GM12878 (cell line): ENCODE data around the gene FGD6. TPM values are rescaled to one million over a fixed set of nuclear protein-coding genes. Genes with fewer than 3 reads are reported as not detected.

Source experiments
- ATF7 ChIP-seq: fragments of 450-650 bp; IDR thresholded peaks from 2 replicates; pipeline ENCODE4 v1.6.1; 2016; ENCODE audit warnings: low read depth, mild to moderate bottlenecking
- BHLHE40 ChIP-seq, 2 experiments: fragments of 450-650 bp in 1 of 2; IDR thresholded peaks; 2 replicates each; pipeline ENCODE4 v1.6.1; 2011 to 2017; ENCODE audit warnings: low read depth in 2 of 2, borderline replicate concordance in 1 of 2, improper control_type of control experiment in 1 of 2, low read length in 1 of 2, mild to moderate bottlenecking in 1 of 2
- CBFB ChIP-seq: IDR thresholded peaks from 2 replicates; pipeline ENCODE4 v1.6.1; 2016; ENCODE audit warnings: antibody characterized with exemption, low read depth
- CREM ChIP-seq: IDR thresholded peaks from 2 replicates; pipeline ENCODE4 v1.6.1; 2014; ENCODE audit warnings: antibody characterized with exemption, low read depth
- EGR1 ChIP-seq, 2 experiments: IDR thresholded peaks; 1 replicate in 1 of 2; 2 replicates in 1 of 2; pipeline ENCODE4 v1.6.1; 2011 to 2012; ENCODE audit warnings: low read depth in 2 of 2, low read length in 2 of 2, borderline replicate concordance in 1 of 2, mild to moderate bottlenecking in 1 of 2, moderate library complexity in 1 of 2
- GABPA ChIP-seq: IDR thresholded peaks from 2 replicates; pipeline ENCODE4 v1.6.1; 2014; ENCODE audit warnings: antibody characterized with exemption, low read depth, mild to moderate bottlenecking, inconsistent platforms
- HCFC1 ChIP-seq: fragments of 150-350 bp; IDR thresholded peaks from 2 replicates; pipeline ENCODE4 v1.6.1; 2014; ENCODE audit warnings: low read length
- HDAC6 ChIP-seq: fragments of 200-600 bp; sonication (generic); IDR thresholded peaks from one replicate; pipeline ENCODE4 v1.8.0; 2017; ENCODE audit warnings: antibody characterized with exemption; ENCODE audit not compliant: unreplicated experiment
- LARP7 ChIP-seq: fragments of 450-650 bp; IDR thresholded peaks from 2 replicates; pipeline ENCODE4 v1.6.1; 2017; ENCODE audit warnings: mild to moderate bottlenecking
- MXI1 ChIP-seq: fragments of 150-350 bp; IDR thresholded peaks from 2 replicates; pipeline ENCODE4 v1.6.1; 2011; ENCODE audit warnings: low read depth, mild to moderate bottlenecking, inconsistent platforms, low read length, improper control_type of control experiment
- NBN ChIP-seq: fragments of 450-650 bp; IDR thresholded peaks from 2 replicates; pipeline ENCODE4 v1.6.1; 2016
- NRF1 ChIP-seq: conservative IDR thresholded peaks from 2 replicates; pipeline ENCODE4 v1.6.1; 2011; ENCODE audit warnings: mild to moderate bottlenecking, low read depth, low read length, improper control_type of control experiment
- POU2F2 ChIP-seq: IDR thresholded peaks from 3 replicates; pipeline ENCODE4 v1.6.1; 2011; ENCODE audit warnings: low read depth, mild to moderate bottlenecking, low read length, borderline replicate concordance
- RBBP5 ChIP-seq: fragments of 200-600 bp; sonication (generic); conservative IDR thresholded peaks from 2 replicates; pipeline ENCODE4 v1.6.1; 2016
- SIN3A ChIP-seq: IDR thresholded peaks from 2 replicates; pipeline ENCODE4 v1.6.1; 2012; ENCODE audit warnings: low read depth, low read length, improper control_type of control experiment
- SREBF1 ChIP-seq: IDR thresholded peaks from 2 replicates; pipeline ENCODE4 v1.6.1; 2012; ENCODE audit warnings: mild to moderate bottlenecking, low read length
- TCF12 ChIP-seq: IDR thresholded peaks from 2 replicates; pipeline ENCODE4 v1.6.1; 2011; ENCODE audit warnings: low read depth, mild to moderate bottlenecking, low read length
- YY1 ChIP-seq: IDR thresholded peaks from 2 replicates; pipeline ENCODE4 v1.6.1; 2011; ENCODE audit warnings: low read depth, mild to moderate bottlenecking, low read length
- ZBED1 ChIP-seq: IDR thresholded peaks from 2 replicates; pipeline ENCODE4 v1.6.1; 2016; ENCODE audit warnings: borderline replicate concordance
- polyA plus RNA-seq, 11 experiments: library from polyadenylated mRNA; depleted of rRNA in 4 of 11; unstranded in 6 of 11; stranded (reverse) in 5 of 11; fragments of >200 nt; fragmentation: Nextera tagmentation in 4 of 11; fragmentation: Illumina TruSeq in 1 of 11; extraction: Ambion mirVana in 4 of 11; extraction: Trizol in 1 of 11; gene quantifications; 1 replicate in 1 of 11; 2 replicates in 10 of 11; pipeline versions ENCODE4 v1.2.1 to v1.2.3, GENCODE V29; 2011 to 2016; ENCODE audit warnings: inconsistent platforms in 2 of 11, missing spikeins in 2 of 11, low read depth in 1 of 11
- total RNA-seq, 4 experiments: library from RNA; depleted of rRNA in 3 of 4; stranded (reverse); fragments of >200 nt in 3 of 4; fragmentation: Illumina TruSeq in 1 of 4; extraction: Trizol in 1 of 4; gene quantifications; 2 replicates each; pipeline versions ENCODE4 v1.2.1 to v1.2.3, GENCODE V29; 2013 to 2021
- TF ChIP-seq, protein P1 (sequence below): IDR thresholded peaks from 2 replicates; pipeline ENCODE4 v1.6.1; 2012; ENCODE audit warnings: low read length, inconsistent platforms
- TF ChIP-seq, protein P2 (sequence below): fragments of 450-650 bp; IDR thresholded peaks from 2 replicates; pipeline ENCODE4 v1.6.1; 2017; ENCODE audit warnings: borderline replicate concordance
- TF ChIP-seq, protein P3 (sequence below): fragments of 450-650 bp; IDR thresholded peaks from 2 replicates; pipeline ENCODE4 v1.6.1; 2014; ENCODE audit warnings: mild to moderate bottlenecking
- TF ChIP-seq, protein P4 (sequence below): fragments of 450-650 bp; IDR thresholded peaks from 2 replicates; pipeline ENCODE4 v1.6.1; 2017; ENCODE audit warnings: mild to moderate bottlenecking, moderate library complexity

FGD6 gene
- total and polyA plus RNA-seq, 10 of the 15 experiments (the other 5 are each of a cell fraction or from before 2014, with no cell fraction given) = 2.4 to 15.5 (median 8.9) TPM

DNA sequence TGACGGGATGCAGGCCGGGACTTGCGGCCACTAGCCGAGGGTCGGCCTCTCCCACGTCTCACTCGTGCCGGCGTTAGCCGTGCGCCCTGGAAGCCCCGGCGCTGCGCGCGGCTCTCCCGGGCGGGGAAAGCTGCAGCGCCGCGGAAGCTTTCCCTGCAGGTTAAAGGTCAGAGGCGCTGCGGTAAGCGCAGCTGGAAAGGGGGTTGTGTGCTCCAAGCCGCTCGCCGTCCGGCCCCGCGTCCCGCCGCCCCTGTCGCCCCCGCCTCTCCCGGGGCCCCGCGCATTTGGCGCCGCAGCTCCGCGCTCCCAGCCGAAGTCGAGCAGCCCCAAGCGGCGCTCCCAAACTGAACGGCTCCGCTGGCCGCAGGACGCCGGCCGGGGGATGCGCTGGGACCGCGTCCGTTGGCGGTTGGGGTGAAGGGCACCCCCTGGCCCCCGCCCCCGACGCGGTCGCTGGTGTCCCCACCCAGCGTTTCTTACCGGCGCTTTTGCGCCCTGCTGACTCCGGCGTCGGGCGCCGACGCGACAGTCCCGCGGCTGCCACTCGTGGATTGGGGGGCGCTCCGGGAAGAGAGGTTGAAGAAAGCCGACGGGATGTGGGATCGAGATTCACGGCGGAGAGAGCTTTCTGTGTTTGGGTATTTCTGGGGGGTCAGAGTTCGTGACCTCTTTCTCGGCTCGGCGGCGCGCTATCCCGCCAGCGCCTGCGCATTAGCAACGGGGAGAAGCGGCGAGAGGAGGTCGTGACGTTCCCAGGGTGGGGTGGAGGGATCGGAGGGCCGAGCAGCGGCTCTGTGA lies 144.2 kb downstream of the FGD6 start, which contains the start of gene NR2C1 (continued):
- TF ChIP-seq POU2F2 (no peak), HDAC6 (peak; percentile 100), ATF7 (peak; percentile 50), EGR1 (IDR thresholded peaks at IDR 0.05; ENCODE audit: borderline replicate concordance in 1 of 2, low read depth in 2 of 2, low read length in 2 of 2) (peak in 1 of 2 experiments; percentile 15; a peak in 1 of 3 replicates), YY1 (0 out of 2 replicates have a peak, but pooled peaks have one; percentile 55), BHLHE40 (IDR thresholded peaks at IDR 0.05; ENCODE audit: borderline replicate concordance in 1 of 2, low read depth in 2 of 2, low read length in 1 of 2) (peak; percentile 14 to 76; a peak in 2 of 4 replicates), TCF12 (0 out of 2 replicates have a peak, but pooled peaks have one; percentile 17), SIN3A (peak; percentile 35; the same call in 1 of the 2 replicates), HCFC1 (peak; percentile 42; the same call in 1 of the 2 replicates), SREBF1 (peak; percentile 56), NRF1 (peak; percentile 62), LARP7 (no peak; the same call in 1 of the 2 replicates), RBBP5 (peak; percentile 66; the same call in 1 of the 2 replicates), CREM (peak; percentile 92), CBFB (no peak), GABPA (0 out of 2 replicates have a peak, but pooled peaks have one; percentile 40), NBN (peak; percentile 78), ZBED1 (no peak), MXI1 (no peak)
- TF ChIP-seq, protein P1, sequence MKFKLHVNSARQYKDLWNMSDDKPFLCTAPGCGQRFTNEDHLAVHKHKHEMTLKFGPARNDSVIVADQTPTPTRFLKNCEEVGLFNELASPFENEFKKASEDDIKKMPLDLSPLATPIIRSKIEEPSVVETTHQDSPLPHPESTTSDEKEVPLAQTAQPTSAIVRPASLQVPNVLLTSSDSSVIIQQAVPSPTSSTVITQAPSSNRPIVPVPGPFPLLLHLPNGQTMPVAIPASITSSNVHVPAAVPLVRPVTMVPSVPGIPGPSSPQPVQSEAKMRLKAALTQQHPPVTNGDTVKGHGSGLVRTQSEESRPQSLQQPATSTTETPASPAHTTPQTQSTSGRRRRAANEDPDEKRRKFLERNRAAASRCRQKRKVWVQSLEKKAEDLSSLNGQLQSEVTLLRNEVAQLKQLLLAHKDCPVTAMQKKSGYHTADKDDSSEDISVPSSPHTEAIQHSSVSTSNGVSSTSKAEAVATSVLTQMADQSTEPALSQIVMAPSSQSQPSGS = 0 out of 2 replicates have a peak, but pooled peaks have one; percentile 20
- TF ChIP-seq, protein P2, sequence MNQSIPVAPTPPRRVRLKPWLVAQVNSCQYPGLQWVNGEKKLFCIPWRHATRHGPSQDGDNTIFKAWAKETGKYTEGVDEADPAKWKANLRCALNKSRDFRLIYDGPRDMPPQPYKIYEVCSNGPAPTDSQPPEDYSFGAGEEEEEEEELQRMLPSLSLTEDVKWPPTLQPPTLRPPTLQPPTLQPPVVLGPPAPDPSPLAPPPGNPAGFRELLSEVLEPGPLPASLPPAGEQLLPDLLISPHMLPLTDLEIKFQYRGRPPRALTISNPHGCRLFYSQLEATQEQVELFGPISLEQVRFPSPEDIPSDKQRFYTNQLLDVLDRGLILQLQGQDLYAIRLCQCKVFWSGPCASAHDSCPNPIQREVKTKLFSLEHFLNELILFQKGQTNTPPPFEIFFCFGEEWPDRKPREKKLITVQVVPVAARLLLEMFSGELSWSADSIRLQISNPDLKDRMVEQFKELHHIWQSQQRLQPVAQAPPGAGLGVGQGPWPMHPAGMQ = no peak
- TF ChIP-seq, protein P3, sequence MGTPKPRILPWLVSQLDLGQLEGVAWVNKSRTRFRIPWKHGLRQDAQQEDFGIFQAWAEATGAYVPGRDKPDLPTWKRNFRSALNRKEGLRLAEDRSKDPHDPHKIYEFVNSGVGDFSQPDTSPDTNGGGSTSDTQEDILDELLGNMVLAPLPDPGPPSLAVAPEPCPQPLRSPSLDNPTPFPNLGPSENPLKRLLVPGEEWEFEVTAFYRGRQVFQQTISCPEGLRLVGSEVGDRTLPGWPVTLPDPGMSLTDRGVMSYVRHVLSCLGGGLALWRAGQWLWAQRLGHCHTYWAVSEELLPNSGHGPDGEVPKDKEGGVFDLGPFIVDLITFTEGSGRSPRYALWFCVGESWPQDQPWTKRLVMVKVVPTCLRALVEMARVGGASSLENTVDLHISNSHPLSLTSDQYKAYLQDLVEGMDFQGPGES = 0 out of 2 replicates have a peak, but pooled peaks have one; percentile 13
- TF ChIP-seq, protein P4, sequence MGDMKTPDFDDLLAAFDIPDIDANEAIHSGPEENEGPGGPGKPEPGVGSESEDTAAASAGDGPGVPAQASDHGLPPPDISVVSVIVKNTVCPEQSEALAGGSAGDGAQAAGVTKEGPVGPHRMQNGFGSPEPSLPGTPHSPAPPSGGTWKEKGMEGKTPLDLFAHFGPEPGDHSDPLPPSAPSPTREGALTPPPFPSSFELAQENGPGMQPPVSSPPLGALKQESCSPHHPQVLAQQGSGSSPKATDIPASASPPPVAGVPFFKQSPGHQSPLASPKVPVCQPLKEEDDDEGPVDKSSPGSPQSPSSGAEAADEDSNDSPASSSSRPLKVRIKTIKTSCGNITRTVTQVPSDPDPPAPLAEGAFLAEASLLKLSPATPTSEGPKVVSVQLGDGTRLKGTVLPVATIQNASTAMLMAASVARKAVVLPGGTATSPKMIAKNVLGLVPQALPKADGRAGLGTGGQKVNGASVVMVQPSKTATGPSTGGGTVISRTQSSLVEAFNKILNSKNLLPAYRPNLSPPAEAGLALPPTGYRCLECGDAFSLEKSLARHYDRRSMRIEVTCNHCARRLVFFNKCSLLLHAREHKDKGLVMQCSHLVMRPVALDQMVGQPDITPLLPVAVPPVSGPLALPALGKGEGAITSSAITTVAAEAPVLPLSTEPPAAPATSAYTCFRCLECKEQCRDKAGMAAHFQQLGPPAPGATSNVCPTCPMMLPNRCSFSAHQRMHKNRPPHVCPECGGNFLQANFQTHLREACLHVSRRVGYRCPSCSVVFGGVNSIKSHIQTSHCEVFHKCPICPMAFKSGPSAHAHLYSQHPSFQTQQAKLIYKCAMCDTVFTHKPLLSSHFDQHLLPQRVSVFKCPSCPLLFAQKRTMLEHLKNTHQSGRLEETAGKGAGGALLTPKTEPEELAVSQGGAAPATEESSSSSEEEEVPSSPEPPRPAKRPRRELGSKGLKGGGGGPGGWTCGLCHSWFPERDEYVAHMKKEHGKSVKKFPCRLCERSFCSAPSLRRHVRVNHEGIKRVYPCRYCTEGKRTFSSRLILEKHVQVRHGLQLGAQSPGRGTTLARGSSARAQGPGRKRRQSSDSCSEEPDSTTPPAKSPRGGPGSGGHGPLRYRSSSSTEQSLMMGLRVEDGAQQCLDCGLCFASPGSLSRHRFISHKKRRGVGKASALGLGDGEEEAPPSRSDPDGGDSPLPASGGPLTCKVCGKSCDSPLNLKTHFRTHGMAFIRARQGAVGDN = peak; percentile 68; the same call in 1 of the 2 replicates
